HCT116 (cell line): ENCODE results near the gene SPEF2. TPM values are rescaled to one million over a fixed set of nuclear protein-coding genes. Genes with fewer than 3 reads are reported as not detected.
"Not testable (repeated sequence)": the region's sequence is repeated elsewhere in the genome, so short reads cannot be mapped to it uniquely, and the experiment has no call there.

Experiments
- ATAC-seq: fragments of 200-7000 bp; cut with Tn5 transposase; 2 replicates; pipeline ENCODE4 v1.9.1; 2020; ENCODE audit warnings: mild to moderate bottlenecking, moderate library complexity
- BruUV-seq: library from RNA; stranded (reverse); fragments of 400-500 nt; replicated peaks from 2 replicates; lab custom pipeline; 2021; lab: Mats Ljungman, UMichigan
- CTCF ChIA-PET: fragments of 300-600 bp; sonication (Branson Sonifier 250); formaldehyde crosslinking; loops from one replicate; lab custom pipeline; 2021; ENCODE audit warnings: antibody characterized with exemption; lab: Charles Lee
- POLR2A ChIA-PET: fragments of 300-600, 350-600 bp; sonication (Branson Sonifier 250); formaldehyde crosslinking; loops from one replicate; lab custom pipeline; 2021; ENCODE audit warnings: antibody characterized with exemption; lab: Charles Lee
- RAD21 ChIA-PET, 2 experiments: fragments of 300-600 bp; sonication (Branson Sonifier 250); formaldehyde crosslinking; loops; one replicate each; lab custom pipeline; 2023; ENCODE audit warnings: low total read pairs in 2 of 2; ENCODE audit not compliant: uncharacterized antibody in 2 of 2, unreplicated experiment in 2 of 2, low non-redundant PET in 1 of 2; lab: Charles Lee
- DNase-seq: peaks from one replicate; pipeline ENCODE4 v3.0.0-alpha.2; 2010; ENCODE audit warnings: low read depth, low spot score
- H2AFZ ChIP-seq: fragments of 200-600 bp; shearing (Covaris generic), sonication (generic); 2 replicates; pipeline ENCODE4 v1.6.1; 2017; ENCODE audit warnings: low read depth, mixed run types, mixed read lengths, antibody characterized with exemption, low read length; ENCODE audit not compliant: poor library complexity, severe bottlenecking
- H3K27ac ChIP-seq: 2 replicates; pipeline ENCODE4 v1.5.1; 2012; ENCODE audit warnings: low read depth, low read length
- H3K27me3 ChIP-seq: fragments of 200-600 bp; sonication (generic); 2 replicates; pipeline ENCODE4 v1.6.1; 2016; ENCODE audit warnings: mixed run types, low read length, mixed read lengths; ENCODE audit not compliant: insufficient read depth
- H3K36me3 ChIP-seq, 2 experiments: fragments of 200-500 bp in 1 of 2; fragments of 200-600 bp in 1 of 2; sonication (Bioruptor generic) in 1 of 2; sonication (generic) in 1 of 2; 2 replicates each; pipeline versions ENCODE4 v1.5.1 to v1.6.1; 2014 to 2016; ENCODE audit warnings: low read length in 2 of 2, inconsistent platforms in 1 of 2, mixed read lengths in 1 of 2, mixed run types in 1 of 2; ENCODE audit not compliant: insufficient read depth in 2 of 2, control insufficient read depth in 1 of 2
- H3K4me1 ChIP-seq, 2 experiments: fragments of 200-600 bp in 1 of 2; sonication (generic) in 1 of 2; 2 replicates each; pipeline versions ENCODE4 v1.5.1 to v1.6.1; 2012 to 2017; ENCODE audit warnings: low read length in 2 of 2, inconsistent platforms in 1 of 2, mild to moderate bottlenecking in 1 of 2, mixed read lengths in 1 of 2, mixed run types in 1 of 2, moderate library complexity in 1 of 2; ENCODE audit not compliant: insufficient read depth in 2 of 2, control insufficient read depth in 1 of 2
- H3K4me2 ChIP-seq: fragments of 200-600 bp; sonication (generic); 2 replicates; pipeline ENCODE4 v1.6.1; 2017; ENCODE audit warnings: mixed run types, low read length, mixed read lengths
- H3K4me3 ChIP-seq, 2 experiments: fragments of 200-600 bp in 1 of 2; sonication (generic) in 1 of 2; replicated peaks in 1 of 2; 2 replicates each; pipeline ENCODE4 v1.5.1; 2011 to 2016; ENCODE audit warnings: low read length in 2 of 2, control low read depth in 1 of 2, low read depth in 1 of 2, mild to moderate bottlenecking in 1 of 2, mixed read lengths in 1 of 2, mixed run types in 1 of 2
- H3K79me2 ChIP-seq: fragments of 200-600 bp; sonication (generic); 2 replicates; pipeline ENCODE4 v1.6.1; 2017; ENCODE audit warnings: mild to moderate bottlenecking, mixed run types, low read length, moderate library complexity, mixed read lengths; ENCODE audit not compliant: insufficient read depth
- H3K9ac ChIP-seq: fragments of 200-600 bp; sonication (generic); 2 replicates; pipeline ENCODE4 v1.6.1; 2016; ENCODE audit warnings: low read length, mixed read lengths
- H3K9me2 ChIP-seq: fragments of 200-600 bp; sonication (generic), shearing (Covaris generic); 2 replicates; pipeline ENCODE4 v1.6.1; 2017; ENCODE audit warnings: mixed run types, mild to moderate bottlenecking, moderate library complexity; ENCODE audit not compliant: insufficient read depth
- H3K9me3 ChIP-seq, 2 experiments: fragments of 200-500 bp in 1 of 2; fragments of 200-600 bp in 1 of 2; sonication (Bioruptor generic) in 1 of 2; sonication (generic) in 1 of 2; 2 replicates each; pipeline ENCODE4 v1.6.1; 2014 to 2017; ENCODE audit warnings: low read length in 2 of 2, mixed read lengths in 2 of 2, inconsistent platforms in 1 of 2, low read depth in 1 of 2, mild to moderate bottlenecking in 1 of 2, mixed run types in 1 of 2, moderate library complexity in 1 of 2; ENCODE audit not compliant: control insufficient read depth in 1 of 2, insufficient read depth in 1 of 2
- H4K20me1 ChIP-seq: fragments of 200-600 bp; sonication (generic), shearing (Covaris generic); 2 replicates; pipeline ENCODE4 v1.6.1; 2017; ENCODE audit warnings: mixed run types, mild to moderate bottlenecking, moderate library complexity; ENCODE audit not compliant: insufficient read depth
- ATF3 ChIP-seq: IDR thresholded peaks from 2 replicates; pipeline ENCODE4 v1.6.1; 2012
- EGR1 ChIP-seq: IDR thresholded peaks from 2 replicates; pipeline ENCODE4 v1.6.1; 2012; ENCODE audit warnings: low read depth
- EZH2 ChIP-seq: fragments of 200-600 bp; sonication (generic); IDR thresholded peaks from 2 replicates; pipeline ENCODE4 v1.6.1; 2017; ENCODE audit warnings: antibody characterized with exemption, mixed run types
- EZH2phosphoT487 ChIP-seq: fragments of 200-600 bp; IDR thresholded peaks from 2 replicates; pipeline ENCODE4 v1.6.1; 2018; ENCODE audit warnings: antibody characterized with exemption, borderline replicate concordance
- FOSL1 ChIP-seq: IDR thresholded peaks from 2 replicates; pipeline ENCODE4 v1.6.1; 2012; ENCODE audit warnings: low read depth
- JUND ChIP-seq: IDR thresholded peaks from 2 replicates; pipeline ENCODE4 v1.6.1; 2012
- MAX ChIP-seq: IDR thresholded peaks from 2 replicates; pipeline ENCODE4 v1.6.1; 2012
- POLR2A ChIP-seq: IDR thresholded peaks from 2 replicates; pipeline ENCODE4 v1.7.0; 2011; ENCODE audit warnings: borderline replicate concordance; ENCODE audit not compliant: insufficient read depth, insufficient read length; ENCODE audit errors: extremely low read depth
- TCF7L2 ChIP-seq: IDR thresholded peaks from 2 replicates; pipeline ENCODE4 v1.7.0; 2011; ENCODE audit warnings: borderline replicate concordance, inconsistent platforms; ENCODE audit not compliant: insufficient read depth, insufficient read length; ENCODE audit errors: extremely low read depth
- ZBTB33 ChIP-seq: IDR thresholded peaks from 2 replicates; pipeline ENCODE4 v1.6.1; 2011; ENCODE audit warnings: mild to moderate bottlenecking, low read length, moderate library complexity; ENCODE audit not compliant: insufficient replicate concordance; ENCODE audit errors: extremely low read depth
- ZFX ChIP-seq: fragments of 450-650 bp; IDR thresholded peaks from 2 replicates; pipeline ENCODE4 v1.6.1; 2017
- ZNF274 ChIP-seq: fragments of 200-500 bp; sonication (Bioruptor generic); IDR thresholded peaks from 2 replicates; pipeline ENCODE4 v1.6.1; 2014; ENCODE audit warnings: mild to moderate bottlenecking, low read depth, low read length, inconsistent platforms
- intact Hi-C: fragments of 100-400 bp; cut with micrococcal nuclease; formaldehyde crosslinking; loops from 2 replicates; pipeline ENCODE4 v1.10.0; 2022
- total RNA-seq: library from RNA; stranded (reverse); gene quantifications from one replicate; pipeline ENCODE4 v1.2.1, GENCODE V29; 2021; ENCODE audit not compliant: unreplicated experiment

The SPEF2 gene
- total RNA-seq, 1 experiment from 2014 or later = 4.6 TPM

GRCh38 chr5:35838370-35839042 is 220.8 kb downstream of the SPEF2 start:
- H4K20me1 ChIP-seq = no peaks in the 10 kb centered on the region; the same call in 1 of the 2 replicates
- H3K9me3 ChIP-seq = no peaks in the 10 kb centered on the region
- no peak overlapping the region for H3K4me3 ChIP-seq
- ATAC-seq (no peak), DNase-seq (no peak)
- POLR2A ChIA-PET = no interaction called here
- H3K27ac ChIP-seq = no peak overlapping the region
- no peaks in the 10 kb centered on the region for H3K36me3 ChIP-seq
- no peak overlapping the region for H3K9ac ChIP-seq
- no peak overlapping the region for H3K4me2 ChIP-seq
- H2AFZ ChIP-seq = no peak overlapping the region
- intact Hi-C loops = no loop called here
- peaks cover 16% of the 10 kb centered on the region for H3K27me3 ChIP-seq
- no peaks in the 10 kb centered on the region for H3K79me2 ChIP-seq
- CTCF ChIA-PET = no interaction called here
- no TSS peak for BruUV-seq
- H3K9me2 ChIP-seq = no peaks in the 10 kb centered on the region
- RAD21 ChIA-PET = no interaction called here
- TF ChIP-seq EZH2phosphoT487 = no peak
- TF ChIP-seq, all 23 proteins: peak for 0
- H3K4me1 ChIP-seq = no peaks in the 10 kb centered on the region

- no peaks in the 10 kb centered on the region for H3K9me2 ChIP-seq
- no peak overlapping the region for H3K4me2 ChIP-seq
- no TSS peak for BruUV-seq
- ChIA-PET POLR2A (no interaction called here), RAD21 (no interaction called here), CTCF (no interaction called here)
- H3K27ac ChIP-seq = no peak overlapping the region
- H3K9me3 ChIP-seq = no peaks in the 10 kb centered on the region; a peak in 1 of 4 replicates
- no peaks in the 10 kb centered on the region for H3K4me1 ChIP-seq
- no peaks in the 10 kb centered on the region for H4K20me1 ChIP-seq
- H3K79me2 ChIP-seq = no peaks in the 10 kb centered on the region
- H3K36me3 ChIP-seq = no peaks in the 10 kb centered on the region
- H3K9ac ChIP-seq = no peak overlapping the region
- no peak overlapping the region for H2AFZ ChIP-seq
- no peak for DNase-seq
- intact Hi-C loops = no loop called here
- ATAC-seq = no peak
- no peaks in the 10 kb centered on the region for H3K27me3 ChIP-seq
- no peak overlapping the region for H3K4me3 ChIP-seq
- TF ChIP-seq EZH2phosphoT487 (no peak), TCF7L2 (no peak), ATF3 (no peak), ZNF274 (no peak), ZBTB33 (no peak), ZFX (no peak), POLR2A (no peak), JUND (no peak), FOSL1 (no peak), EGR1 (no peak), MAX (no peak), EZH2 (no peak)
These were observed 225.2 kb downstream of the SPEF2 start for GRCh38 chr5:35842856-35843255.

- H3K36me3 ChIP-seq, H2AFZ ChIP-seq, H3K4me3 ChIP-seq, H3K4me2 ChIP-seq, H3K9me3 ChIP-seq, POLR2A ChIA-PET, CTCF ChIA-PET, H4K20me1 ChIP-seq, BruUV-seq, H3K27ac ChIP-seq, ATAC-seq, DNase-seq, H3K79me2 ChIP-seq, intact Hi-C loops, H3K27me3 ChIP-seq, RAD21 ChIA-PET, H3K9me2 ChIP-seq, H3K4me1 ChIP-seq, H3K9ac ChIP-seq: not testable (repeated sequence)
These were observed 227.8 kb downstream of the SPEF2 start for GRCh38 chr5:35845508-35845907.
